ENCODE data around the gene CLEC7A. TPM values are rescaled to one million over a fixed set of nuclear protein-coding genes. Genes with fewer than 3 reads are reported as not detected.

CLEC7A gene
- total RNA-seq, 1 donor from 2014 or later = 6.0 TPM

DNA sequence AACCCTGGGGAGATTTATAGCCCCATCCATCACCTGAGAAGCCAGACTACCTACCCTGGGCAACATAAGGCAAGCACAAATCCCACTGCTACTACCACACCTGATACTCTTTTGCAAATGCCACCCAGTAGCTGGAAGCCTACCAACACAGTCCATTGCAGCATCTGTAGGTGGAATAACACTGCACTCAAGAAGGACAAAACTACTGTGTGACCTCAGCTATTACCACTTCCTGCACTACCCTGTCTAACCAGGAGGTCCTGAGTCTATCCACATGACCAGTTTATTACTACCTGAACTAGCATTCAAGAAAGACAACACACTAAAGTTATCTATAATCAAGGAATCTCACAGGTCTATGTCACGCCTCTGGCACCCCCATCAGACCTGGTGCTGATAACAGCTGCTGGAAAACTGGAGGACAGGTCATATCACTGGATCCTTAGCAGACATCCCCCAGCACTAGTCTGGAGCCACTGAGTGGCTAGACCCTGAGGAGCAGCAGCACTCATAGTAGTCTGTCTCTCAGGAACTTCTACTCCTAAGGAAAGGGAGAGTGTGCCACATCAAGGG lies 28.3 kb downstream of the CLEC7A start:
- H3K27me3 ChIP-seq = no peaks in the 10 kb centered on the region
- no peak overlapping the region for H3K4me3 ChIP-seq
- no peaks in the 10 kb centered on the region for H3K36me3 ChIP-seq
- intact Hi-C loops (cut with DNase I) = no loop called here
- H3K27ac ChIP-seq = no peak overlapping the region
- H3K4me1 ChIP-seq = no peaks in the 10 kb centered on the region
- no peak for DNase-seq (ENCODE audit: low spot score in 2 of 2)
- TF ChIP-seq, protein P1, sequence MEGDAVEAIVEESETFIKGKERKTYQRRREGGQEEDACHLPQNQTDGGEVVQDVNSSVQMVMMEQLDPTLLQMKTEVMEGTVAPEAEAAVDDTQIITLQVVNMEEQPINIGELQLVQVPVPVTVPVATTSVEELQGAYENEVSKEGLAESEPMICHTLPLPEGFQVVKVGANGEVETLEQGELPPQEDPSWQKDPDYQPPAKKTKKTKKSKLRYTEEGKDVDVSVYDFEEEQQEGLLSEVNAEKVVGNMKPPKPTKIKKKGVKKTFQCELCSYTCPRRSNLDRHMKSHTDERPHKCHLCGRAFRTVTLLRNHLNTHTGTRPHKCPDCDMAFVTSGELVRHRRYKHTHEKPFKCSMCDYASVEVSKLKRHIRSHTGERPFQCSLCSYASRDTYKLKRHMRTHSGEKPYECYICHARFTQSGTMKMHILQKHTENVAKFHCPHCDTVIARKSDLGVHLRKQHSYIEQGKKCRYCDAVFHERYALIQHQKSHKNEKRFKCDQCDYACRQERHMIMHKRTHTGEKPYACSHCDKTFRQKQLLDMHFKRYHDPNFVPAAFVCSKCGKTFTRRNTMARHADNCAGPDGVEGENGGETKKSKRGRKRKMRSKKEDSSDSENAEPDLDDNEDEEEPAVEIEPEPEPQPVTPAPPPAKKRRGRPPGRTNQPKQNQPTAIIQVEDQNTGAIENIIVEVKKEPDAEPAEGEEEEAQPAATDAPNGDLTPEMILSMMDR (IDR thresholded peaks at IDR 0.05) = no peak
- H3K9me3 ChIP-seq = no peaks in the 10 kb centered on the region

DNA sequence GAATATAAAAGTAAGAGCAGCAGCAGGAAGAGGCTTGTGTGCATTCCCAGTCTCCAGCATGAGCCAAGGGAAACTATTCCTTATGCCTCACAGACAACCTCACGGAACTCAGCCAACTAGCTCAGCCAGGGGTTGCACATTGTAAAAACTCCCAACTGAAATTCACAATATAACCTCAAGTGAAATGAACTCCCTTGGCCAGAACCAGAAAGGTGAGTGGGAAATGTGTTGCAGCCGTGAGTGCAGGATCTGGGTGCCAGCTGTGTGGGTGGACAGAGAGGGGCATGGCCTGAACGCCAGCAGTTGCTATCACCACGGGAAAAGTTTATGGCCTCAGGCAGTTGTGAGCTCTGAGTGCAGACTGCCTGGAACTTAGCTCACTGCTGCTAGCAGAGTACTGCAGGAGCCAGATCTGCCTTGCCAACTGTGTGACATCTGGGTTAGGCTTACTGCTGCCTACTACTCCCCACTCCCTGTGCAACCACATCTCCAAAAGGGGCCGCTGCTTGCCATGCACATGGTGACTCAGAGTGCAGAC lies 28.9 kb downstream of the CLEC7A start:
- no peaks in the 10 kb centered on the region for H3K27me3 ChIP-seq
- intact Hi-C loops (cut with DNase I) = no loop called here
- no peaks in the 10 kb centered on the region for H3K4me1 ChIP-seq
- no peaks in the 10 kb centered on the region for H3K9me3 ChIP-seq
- H3K27ac ChIP-seq = no peak overlapping the region
- H3K4me3 ChIP-seq = no peak overlapping the region
- TF ChIP-seq, protein P1 (IDR thresholded peaks at IDR 0.05) = no peak
- DNase-seq (ENCODE audit: low spot score in 2 of 2) = no peak
- no peaks in the 10 kb centered on the region for H3K36me3 ChIP-seq

DNA sequence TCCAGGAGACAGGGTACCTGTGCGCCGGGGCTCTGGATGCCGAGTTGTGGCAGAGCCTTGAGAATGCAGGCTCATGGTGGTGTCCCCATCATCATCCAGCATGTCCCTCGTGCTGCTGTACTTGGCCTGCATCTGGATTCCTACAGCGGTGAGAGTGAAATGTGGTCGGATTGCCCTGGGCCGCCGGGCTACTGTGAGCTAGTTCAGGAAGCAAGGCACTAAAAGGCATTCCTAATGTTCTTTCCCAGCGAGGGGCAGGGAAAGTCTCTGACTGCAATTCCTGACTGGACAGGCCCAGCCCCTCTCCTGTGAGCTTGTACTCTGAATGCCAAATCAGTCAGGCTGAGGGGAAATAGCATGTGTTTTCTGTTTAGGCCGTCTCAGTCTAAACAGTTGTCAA lies 31.2 kb downstream of the CLEC7A start, which contains the start of gene CLEC1A:
TSS of gene CLEC1A (minus strand) at position 195 of the 400 bp plus-strand sequence. CDS start at position 132, 63 bp downstream.
- TF ChIP-seq, protein P1 (IDR thresholded peaks at IDR 0.05) = no peak
- intact Hi-C loops (cut with DNase I) = no loop called here
- Histone ChIP-seq H3K36me3 (no peaks in the 10 kb centered on the region), H3K4me1 (no peaks in the 10 kb centered on the region), H3K27ac (peak within 1 kb of the TSS; percentile 27 to 55), H3K4me3 (peak within 1 kb of the TSS in 1 of 2 donors; percentile 28), H3K9me3 (no peaks in the 10 kb centered on the region), H3K27me3 (no peaks in the 10 kb centered on the region)
- no peak for DNase-seq (ENCODE audit: low spot score in 2 of 2)

- Histone ChIP-seq H3K4me1 (no peaks in the 10 kb centered on the region), H3K27ac (peak overlapping the region; percentile 6 to 27), H3K4me3 (no peak overlapping the region), H3K36me3 (no peaks in the 10 kb centered on the region), H3K9me3 (no peaks in the 10 kb centered on the region), H3K27me3 (no peaks in the 10 kb centered on the region)
- TF ChIP-seq, protein P1 (IDR thresholded peaks at IDR 0.05) = no peak
- no peak for DNase-seq (ENCODE audit: low spot score in 2 of 2)
- intact Hi-C loops (cut with DNase I) = no loop called here
Measured at GRCh38 chr12:10097521-10097920, 32.5 kb downstream of the CLEC7A start.

DNA sequence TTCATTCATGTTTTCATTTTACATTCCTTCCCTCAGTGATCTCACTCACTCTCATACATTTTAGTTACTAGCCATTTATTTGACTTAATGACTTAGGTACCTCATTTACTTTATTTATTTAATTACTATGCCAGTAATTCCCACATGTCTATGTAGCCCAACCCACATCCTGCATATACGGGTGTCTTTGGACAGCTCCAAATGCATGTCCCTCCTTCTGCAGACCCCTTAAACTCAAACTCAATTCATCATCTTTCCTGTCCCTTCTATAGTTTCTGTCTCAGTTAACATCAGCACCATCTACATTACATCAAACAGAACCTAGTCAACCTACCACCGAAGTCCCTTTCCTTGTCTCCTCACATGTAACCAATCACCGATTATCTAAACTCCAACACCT lies 34.0 kb downstream of the CLEC7A start:
- Histone ChIP-seq H3K9me3 (no peaks in the 10 kb centered on the region), H3K36me3 (no peaks in the 10 kb centered on the region), H3K27me3 (no peaks in the 10 kb centered on the region), H3K4me3 (no peak overlapping the region), H3K4me1 (no peaks in the 10 kb centered on the region), H3K27ac (no peak overlapping the region)
- intact Hi-C loops (cut with DNase I) = no loop called here
- TF ChIP-seq, protein P1 (IDR thresholded peaks at IDR 0.05) = no peak
- DNase-seq (ENCODE audit: low spot score in 2 of 2) = no peak

Data from ascending aorta (tissue), 2 donors.